ENCODE measurements around the gene RHOBTB1. TPM values are rescaled to one million over a fixed set of nuclear protein-coding genes. Genes with fewer than 3 reads are reported as not detected.

RHOBTB1 gene
- total RNA-seq, 1 experiment from 2014 or later, result 2.5 TPM

- H2BK20ac ChIP-seq (ENCODE audit: low read depth, low read length, poor library complexity, severe bottlenecking), result no peak overlapping the region
- H2BK12ac ChIP-seq (ENCODE audit: insufficient read length, low read depth, low read length), result no peak overlapping the region
- no peaks in the 10 kb centered on the region for H3K9me3 Mint-ChIP-seq
- no peak overlapping the region for H3K23ac ChIP-seq (ENCODE audit: insufficient read length, low read depth, low read length)
- no peak overlapping the region for H2BK5ac ChIP-seq (ENCODE audit: insufficient read length, low read length)
- no peaks in the 10 kb centered on the region for H3K27me3 Mint-ChIP-seq (ENCODE audit: low read depth)
- H4K5ac ChIP-seq (ENCODE audit: insufficient read length, low read depth, low read length), result no peak overlapping the region
- H3K18ac ChIP-seq (ENCODE audit: insufficient read length, low read depth, low read length), result no peak overlapping the region
- no peak overlapping the region for H3K14ac ChIP-seq (ENCODE audit: insufficient read depth, low read length)
- H3K4me3 Mint-ChIP-seq, result no peak overlapping the region
- no peak overlapping the region for H2BK15ac ChIP-seq (ENCODE audit: low read depth, low read length)
- no peaks in the 10 kb centered on the region for H3K79me2 ChIP-seq (ENCODE audit: insufficient read depth, low read length)
- H3K27me3 ChIP-seq (ENCODE audit: insufficient read depth, low read length), result no peaks in the 10 kb centered on the region
- H3K27ac Mint-ChIP-seq, result no peak overlapping the region
- no peak overlapping the region for H3K4ac ChIP-seq (ENCODE audit: low read depth, low read length)
- no peak overlapping the region for H4K91ac ChIP-seq (ENCODE audit: insufficient read length, low read depth, low read length)
- H3K79me1 ChIP-seq (ENCODE audit: insufficient read depth, low read depth, low read length, poor library complexity, severe bottlenecking), result no peaks in the 10 kb centered on the region
- H3K4me1 Mint-ChIP-seq, result no peaks in the 10 kb centered on the region
- no peak overlapping the region for H3K27ac ChIP-seq (ENCODE audit: insufficient read length, low read depth, low read length)
- WGBS (ENCODE audit: extremely low coverage, insufficient read length, low lambda C conversion rate), result no CpG with 5 or more reads among the region's 2 CpGs
- H2BK120ac ChIP-seq (ENCODE audit: low read depth, low read length, poor library complexity, severe bottlenecking), result no peak overlapping the region
- H3T11ph ChIP-seq (ENCODE audit: low read length), result no peak overlapping the region
- no peak overlapping the region for H3K9ac ChIP-seq (ENCODE audit: extremely low read depth, insufficient read length, low read length)
- TF ChIP-seq CTCF (conservative IDR thresholded peaks at IDR 0.05), result no peak
- no peak overlapping the region for H2AK5ac ChIP-seq (ENCODE audit: insufficient read length, low read length)
- H2AFZ ChIP-seq (ENCODE audit: low read length), result no peak overlapping the region
- H4K8ac ChIP-seq (replicated peaks; ENCODE audit: insufficient read length, low read depth, low read length), result no peak overlapping the region
- no peak overlapping the region for H3K4me2 ChIP-seq (ENCODE audit: insufficient read depth, insufficient read length, low read length)
- DNase-seq, result no peak
- no peaks in the 10 kb centered on the region for H4K20me1 ChIP-seq (ENCODE audit: control insufficient read depth, insufficient read depth, insufficient read length)
- no peaks in the 10 kb centered on the region for H3K9me3 ChIP-seq (ENCODE audit: control insufficient read depth, low read depth, low read length)
- no peaks in the 10 kb centered on the region for H3K23me2 ChIP-seq (ENCODE audit: insufficient read length, low read depth, low read length, poor library complexity, severe bottlenecking)
- no peak overlapping the region for H3K56ac ChIP-seq (ENCODE audit: insufficient read length, low read depth, low read length)
- no peaks in the 10 kb centered on the region for H3K4me1 ChIP-seq (ENCODE audit: insufficient read depth, low read length)
- H3K36me3 Mint-ChIP-seq (ENCODE audit: insufficient read depth in 1 of 3, low read depth in 3 of 3), result no peaks in the 10 kb centered on the region
Observed at GRCh38 chr10:60856405-60856804, 87.6 kb downstream of the RHOBTB1 start.

All from H9 (cell line).